K562 (cell line): ENCODE results near the gene ETDA.

Source experiments
- CREM ChIP-seq: IDR thresholded peaks from 2 replicates; pipeline ENCODE4 v1.6.1; 2014; ENCODE audit warnings: antibody characterized with exemption, low read depth
- NR2C1 ChIP-seq, 2 experiments: fragments of 450-650 bp; IDR thresholded peaks; 2 replicates each; pipeline ENCODE4 v1.6.1; 2017; ENCODE audit warnings: mild to moderate bottlenecking in 2 of 2, antibody characterized with exemption in 1 of 2, inconsistent platforms in 1 of 2, missing compliant biosample characterization in 1 of 2, missing genetic modification characterization in 1 of 2
- POLR2AphosphoS5 ChIP-seq: IDR thresholded peaks from 2 replicates; pipeline ENCODE4 v1.6.1; 2011; ENCODE audit warnings: mild to moderate bottlenecking, low read depth, low read length, moderate library complexity; ENCODE audit not compliant: control insufficient read depth, insufficient read depth
- TAF1 ChIP-seq: IDR thresholded peaks from 2 replicates; pipeline ENCODE4 v1.6.1; 2011; ENCODE audit warnings: mild to moderate bottlenecking, low read length, moderate library complexity; ENCODE audit not compliant: insufficient read depth, control insufficient read depth, severe bottlenecking; ENCODE audit errors: extremely low read depth
- ZNF239 ChIP-seq: fragments of 250-450 bp; sonication (Bioruptor Pico); IDR thresholded peaks from 2 replicates; pipeline ENCODE4 v1.4.0; 2020; ENCODE audit warnings: mild to moderate bottlenecking
- ZNF274 ChIP-seq: IDR thresholded peaks from 2 replicates; pipeline ENCODE4 v1.6.1; 2011; ENCODE audit warnings: low read depth, mild to moderate bottlenecking, low read length, moderate library complexity, borderline replicate concordance

- TF ChIP-seq NR2C1 (IDR thresholded peaks at IDR 0.05): no peak
- TF ChIP-seq NR2C1 (tag; IDR thresholded peaks at IDR 0.05): no peak
- no peak for TF ChIP-seq CREM
- no peak for TF ChIP-seq ZNF239 (CRISPR knock-in tag)
- TF ChIP-seq POLR2AphosphoS5: no peak
- TF ChIP-seq TAF1: no peak
- no peak for TF ChIP-seq ZNF274
These were observed 43.5 kb downstream of the ETDA start for GRCh38 chrX:135295238-135295943.
